ENCODE measurements around the gene BICC1. TPM values are rescaled to one million over a fixed set of nuclear protein-coding genes. Genes with fewer than 3 reads are reported as not detected.

Gene BICC1
- total RNA-seq, 4 donors from 2014 or later: 28.8 to 39.0 (median 30.5) TPM

- no peaks in the 10 kb centered on the region for H3K36me3 ChIP-seq
- peak overlapping the region in 1 of 4 donors; percentile 7 for H3K27ac ChIP-seq
- H3K9me3 ChIP-seq: peaks cover 0 to 24% (median 0%) of the 10 kb centered on the region in 4 donors
- 53 to 56% methylated on average over 3 of the region's 3 CpGs for WGBS, 2 donors
- peak overlapping the region in 1 of 4 donors; percentile 7 for H3K4me3 ChIP-seq
- no peaks in the 10 kb centered on the region for H3K27me3 ChIP-seq
- TF ChIP-seq CTCF (IDR thresholded peaks at IDR 0.05): no peak
- no peak for TF ChIP-seq POLR2A (IDR thresholded peaks at IDR 0.05)
- TF ChIP-seq EP300 (IDR thresholded peaks at IDR 0.05): no peak
- DNase-seq (ENCODE audit: low spot score in 2 of 2): no peak
- peaks cover 0 to 13% (median 2%) of the 10 kb centered on the region in 4 donors for H3K4me1 ChIP-seq
These were observed 152.7 kb downstream of the BICC1 start for GRCh38 chr10:58665361-58665760.

- peaks cover 0 to 13% (median 2%) of the 10 kb centered on the region in 4 donors for H3K4me1 ChIP-seq
- no peaks in the 10 kb centered on the region for H3K27me3 ChIP-seq
- H3K4me3 ChIP-seq: peak overlapping the region in 2 of 4 donors; percentile 3 to 7
- H3K36me3 ChIP-seq: no peaks in the 10 kb centered on the region
- H3K9me3 ChIP-seq: peaks cover 0 to 24% (median 0%) of the 10 kb centered on the region in 4 donors
- H3K27ac ChIP-seq: peak overlapping the region in 1 of 4 donors; percentile 7
- WGBS, 2 donors: 60 to 68% methylated on average over 3 of the region's 3 CpGs
- no peak for TF ChIP-seq POLR2A (IDR thresholded peaks at IDR 0.05)
- DNase-seq (ENCODE audit: low spot score in 2 of 2): no peak
These were observed 153.4 kb downstream of the BICC1 start for GRCh38 chr10:58666024-58666423.

GRCh38 chr10:58667658-58668310 lies 155.1 kb downstream of the BICC1 start:
- Histone ChIP-seq H3K27me3 (no peaks in the 10 kb centered on the region), H3K4me3 (no peak overlapping the region), H3K4me1 (peaks cover 0 to 4% (median under 1%) of the 10 kb centered on the region in 4 donors), H3K27ac (no peak overlapping the region), H3K9me3 (peaks cover 0 to 24% (median 0%) of the 10 kb centered on the region in 4 donors), H3K36me3 (no peaks in the 10 kb centered on the region)
- no peak for TF ChIP-seq CTCF (IDR thresholded peaks at IDR 0.05)
- DNase-seq (ENCODE audit: low spot score in 2 of 2): no peak
- WGBS, 2 donors: 72 to 78% methylated on average over 3 of the region's 3 CpGs

- DNase-seq (ENCODE audit: low spot score in 2 of 2): no peak
- H3K4me3 ChIP-seq: no peak overlapping the region
- H3K36me3 ChIP-seq: no peaks in the 10 kb centered on the region
- no peaks in the 10 kb centered on the region for H3K4me1 ChIP-seq
- TF ChIP-seq CTCF (IDR thresholded peaks at IDR 0.05) (no peak), POLR2A (IDR thresholded peaks at IDR 0.05) (no peak), EP300 (IDR thresholded peaks at IDR 0.05) (no peak)
- no peaks in the 10 kb centered on the region for H3K9me3 ChIP-seq
- H3K27ac ChIP-seq: no peak overlapping the region
- no peaks in the 10 kb centered on the region for H3K27me3 ChIP-seq
These were observed 160.2 kb downstream of the BICC1 start for GRCh38 chr10:58672845-58673244.

GRCh38 chr10:58674251-58674650 lies 161.6 kb downstream of the BICC1 start:
- Histone ChIP-seq H3K4me3 (no peak overlapping the region), H3K27ac (no peak overlapping the region), H3K4me1 (no peaks in the 10 kb centered on the region), H3K27me3 (no peaks in the 10 kb centered on the region), H3K36me3 (no peaks in the 10 kb centered on the region), H3K9me3 (no peaks in the 10 kb centered on the region)
- TF ChIP-seq EP300 (IDR thresholded peaks at IDR 0.05) (no peak), CTCF (IDR thresholded peaks at IDR 0.05) (no peak), POLR2A (IDR thresholded peaks at IDR 0.05) (no peak)
- 78 to 84% methylated on average over 2 of the region's 2 CpGs for WGBS, 2 donors
- DNase-seq (ENCODE audit: low spot score in 2 of 2): no peak
